KOPT-K1 (cell line): Measurements from ENCODE around the gene KCTD18.

Experiments
- H3K27ac ChIP-seq: fragments of 200-600 bp; sonication (generic); 2 replicates; pipeline ENCODE4 v1.5.1; 2016; ENCODE audit warnings: antibody characterized with exemption, mild to moderate bottlenecking, low read depth, low read length; ENCODE audit not compliant: poor library complexity, severe bottlenecking
- H3K36me3 ChIP-seq: fragments of 200-600 bp; sonication (generic); 2 replicates; pipeline ENCODE4 v1.5.1; 2017; ENCODE audit warnings: antibody characterized with exemption, mild to moderate bottlenecking, low read length, moderate library complexity; ENCODE audit not compliant: insufficient read depth
- H3K9me3 ChIP-seq: fragments of 200-600 bp; sonication (generic); 2 replicates; pipeline ENCODE4 v1.5.1; 2017; ENCODE audit warnings: antibody characterized with exemption, low read length, mild to moderate bottlenecking; ENCODE audit not compliant: insufficient read depth, poor library complexity, severe bottlenecking

Gene KCTD18

DNA sequence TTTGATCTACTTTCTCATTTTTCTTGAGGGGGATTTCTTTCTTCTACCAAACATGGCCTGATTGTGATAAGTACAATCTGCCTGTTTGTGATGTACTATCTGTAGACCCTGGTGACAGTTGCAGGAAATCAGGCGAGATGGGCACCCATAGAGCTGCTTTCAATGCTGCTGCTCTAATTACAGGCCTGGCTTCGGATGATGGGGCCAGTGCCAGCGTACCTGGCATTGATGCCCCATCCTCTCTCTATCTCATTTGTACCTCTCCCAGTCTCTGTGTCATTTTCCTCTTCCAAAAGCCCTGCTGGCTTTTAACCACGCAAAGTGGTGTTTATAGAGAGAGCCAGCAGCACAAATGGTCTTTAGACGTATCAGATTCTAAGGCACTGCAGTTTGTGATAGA is 69.9 kb downstream of the KCTD18 start:
- Histone ChIP-seq H3K9me3 (no peaks in the 10 kb centered on the region), H3K36me3 (no peaks in the 10 kb centered on the region), H3K27ac (no peak overlapping the region)
